Esophagus squamous epithelium (tissue), 5 donors: ENCODE data around the gene UBTD1. TPM values are rescaled to one million over a fixed set of nuclear protein-coding genes. Genes with fewer than 3 reads are reported as not detected.

Experiments
- DNase-seq: peaks from one replicate; lab custom pipeline; 2025; lab: John Stamatoyannopoulos, UW
- H3K27ac ChIP-seq, 4 donors: fragments of 200-600 bp; sonication (generic); one replicate each; pipeline ENCODE4 v1.5.1; 2016 to 2019; ENCODE audit warnings: mild to moderate bottlenecking in 1 of 4
- H3K27me3 ChIP-seq, 4 donors: fragments of 200-600 bp; sonication (generic); 1 replicate in 3 of 4; 2 replicates in 1 of 4; pipeline versions ENCODE4 v1.5.1 to v1.6.0; 2017 to 2021; ENCODE audit warnings: antibody characterized with exemption in 1 of 4
- H3K36me3 ChIP-seq, 3 donors: fragments of 200-600 bp; sonication (generic); one replicate each; pipeline ENCODE4 v1.5.1; 2016 to 2019
- H3K4me1 ChIP-seq, 3 donors: fragments of 200-600 bp; sonication (generic); one replicate each; pipeline ENCODE4 v1.5.1; 2017 to 2019
- H3K4me3 ChIP-seq, 4 donors: fragments of 200-600 bp; sonication (generic); 1 replicate in 3 of 4; 2 replicates in 1 of 4; pipeline ENCODE4 v1.5.1; 2016 to 2019; ENCODE audit warnings: mild to moderate bottlenecking in 2 of 4, moderate library complexity in 1 of 4
- H3K9me3 ChIP-seq, 3 donors: fragments of 200-600 bp; sonication (generic); one replicate each; pipeline ENCODE4 v1.5.1; 2016 to 2019
- POLR2A ChIP-seq, 4 donors: fragments of 450-650 bp; IDR thresholded peaks; one replicate each; pipeline ENCODE4 v1.6.1; 2017; ENCODE audit warnings: antibody characterized with exemption in 4 of 4, mild to moderate bottlenecking in 4 of 4, moderate library complexity in 3 of 4
- WGBS, 2 donors: methylation state at CpG; one replicate each; pipeline ENCODE4 v1.1.5; 2018; 5-methylcytosine and 5-hydroxymethylcytosine counted together
- intact Hi-C: fragments of 100-400 bp; cut with DNase I; formaldehyde crosslinking; loops from one replicate; pipeline ENCODE4 v1.15.0; 2022
- total RNA-seq, 4 donors: library from RNA; depleted of rRNA; stranded (reverse); fragments of >200 nt; gene quantifications; one replicate each; pipeline ENCODE4 v1.1.0, GENCODE V29; 2016
- TF ChIP-seq, protein P1 (sequence below), 6 experiments: fragments of 450-650 bp in 4 of 6; fragments of 200-600 bp in 2 of 6; sonication (generic) in 2 of 6; IDR thresholded peaks; one replicate each; pipeline ENCODE4 v1.5.1; 2016 to 2019; ENCODE audit warnings: antibody characterized with exemption in 6 of 6, mild to moderate bottlenecking in 4 of 6, moderate library complexity in 4 of 6
- donor health status: DM: yes; HTN: yes; CAD: no.

UBTD1 gene
- total RNA-seq, 4 donors from 2014 or later: 4.3 to 8.5 (median 5.8) TPM

- 48 to 59% methylated on average over 10 of the region's 14 CpGs for WGBS, 2 donors
- no peak for TF ChIP-seq POLR2A (IDR thresholded peaks at IDR 0.05)
- TF ChIP-seq, protein P1, sequence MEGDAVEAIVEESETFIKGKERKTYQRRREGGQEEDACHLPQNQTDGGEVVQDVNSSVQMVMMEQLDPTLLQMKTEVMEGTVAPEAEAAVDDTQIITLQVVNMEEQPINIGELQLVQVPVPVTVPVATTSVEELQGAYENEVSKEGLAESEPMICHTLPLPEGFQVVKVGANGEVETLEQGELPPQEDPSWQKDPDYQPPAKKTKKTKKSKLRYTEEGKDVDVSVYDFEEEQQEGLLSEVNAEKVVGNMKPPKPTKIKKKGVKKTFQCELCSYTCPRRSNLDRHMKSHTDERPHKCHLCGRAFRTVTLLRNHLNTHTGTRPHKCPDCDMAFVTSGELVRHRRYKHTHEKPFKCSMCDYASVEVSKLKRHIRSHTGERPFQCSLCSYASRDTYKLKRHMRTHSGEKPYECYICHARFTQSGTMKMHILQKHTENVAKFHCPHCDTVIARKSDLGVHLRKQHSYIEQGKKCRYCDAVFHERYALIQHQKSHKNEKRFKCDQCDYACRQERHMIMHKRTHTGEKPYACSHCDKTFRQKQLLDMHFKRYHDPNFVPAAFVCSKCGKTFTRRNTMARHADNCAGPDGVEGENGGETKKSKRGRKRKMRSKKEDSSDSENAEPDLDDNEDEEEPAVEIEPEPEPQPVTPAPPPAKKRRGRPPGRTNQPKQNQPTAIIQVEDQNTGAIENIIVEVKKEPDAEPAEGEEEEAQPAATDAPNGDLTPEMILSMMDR (IDR thresholded peaks at IDR 0.05): no peak
- Histone ChIP-seq H3K4me3 (peak overlapping the region in 1 of 4 donors; percentile 18), H3K36me3 (no peaks in the 10 kb centered on the region), H3K9me3 (no peaks in the 10 kb centered on the region), H3K27ac (no peak overlapping the region), H3K27me3 (no peaks in the 10 kb centered on the region), H3K4me1 (peaks cover 0 to 20% (median 0%) of the 10 kb centered on the region in 3 donors)
- no peak for DNase-seq
- intact Hi-C loops: no loop called here
Observed at GRCh38 chr10:97529685-97530465, 31.2 kb downstream of the UBTD1 start.

- Histone ChIP-seq H3K4me1 (peaks cover 0 to 20% (median 0%) of the 10 kb centered on the region in 3 donors), H3K36me3 (no peaks in the 10 kb centered on the region), H3K27me3 (no peaks in the 10 kb centered on the region), H3K4me3 (no peak overlapping the region), H3K9me3 (no peaks in the 10 kb centered on the region), H3K27ac (no peak overlapping the region)
- intact Hi-C loops: no loop called here
- 90 to 91% methylated on average over 7 to 8 of the region's 10 CpGs for WGBS, 2 donors
- TF ChIP-seq, protein P1 (IDR thresholded peaks at IDR 0.05): no peak
- no peak for TF ChIP-seq POLR2A (IDR thresholded peaks at IDR 0.05)
- no peak for DNase-seq
Observed at GRCh38 chr10:97531401-97531986, 32.8 kb downstream of the UBTD1 start.

DNA sequence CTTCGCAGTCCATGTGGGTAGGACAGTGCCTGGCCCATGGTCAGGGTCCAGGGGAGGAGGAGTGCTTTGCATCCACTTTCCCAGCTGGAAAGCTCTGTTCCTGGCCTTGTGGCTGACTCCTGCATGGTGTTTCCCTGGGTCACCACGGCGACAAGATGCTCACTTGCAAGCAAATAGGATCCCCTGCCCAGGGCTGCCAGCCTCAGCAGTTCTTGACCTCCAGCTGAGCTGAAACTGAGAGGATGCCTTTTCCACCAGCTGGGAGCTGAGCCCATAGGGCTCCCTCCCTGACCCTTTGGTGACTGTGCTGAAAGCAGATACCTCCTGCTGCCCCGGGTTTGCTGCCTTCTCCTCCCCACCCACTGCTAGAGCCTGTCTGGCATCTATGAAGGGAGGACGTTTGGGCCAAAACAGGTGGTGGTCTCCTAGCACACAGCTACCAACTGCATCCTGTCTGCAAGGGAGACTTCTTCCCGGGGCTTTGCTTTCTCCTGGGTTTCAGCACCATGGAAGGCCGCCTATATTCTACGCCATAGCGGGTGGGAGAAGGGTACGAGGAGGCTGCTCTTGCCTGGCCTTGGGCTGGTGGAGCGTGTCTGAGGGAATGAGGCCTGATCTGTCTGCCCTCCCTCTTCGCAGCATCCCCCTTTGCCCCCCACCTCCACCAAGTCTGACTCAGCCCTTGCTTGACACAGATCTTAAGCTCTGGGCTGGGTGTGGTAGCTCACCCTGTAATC is 34.4 kb downstream of the UBTD1 start:
- no peak for TF ChIP-seq POLR2A (IDR thresholded peaks at IDR 0.05)
- TF ChIP-seq, protein P1 (IDR thresholded peaks at IDR 0.05): no peak
- intact Hi-C loops: no loop called here
- WGBS, 2 donors: 67 to 84% methylated on average over 6 to 10 of the region's 12 CpGs
- Histone ChIP-seq H3K4me3 (no peak overlapping the region), H3K36me3 (no peaks in the 10 kb centered on the region), H3K9me3 (no peaks in the 10 kb centered on the region), H3K4me1 (peaks cover 0 to 22% (median 0%) of the 10 kb centered on the region in 3 donors), H3K27ac (no peak overlapping the region), H3K27me3 (no peaks in the 10 kb centered on the region)
- DNase-seq: no peak

DNA sequence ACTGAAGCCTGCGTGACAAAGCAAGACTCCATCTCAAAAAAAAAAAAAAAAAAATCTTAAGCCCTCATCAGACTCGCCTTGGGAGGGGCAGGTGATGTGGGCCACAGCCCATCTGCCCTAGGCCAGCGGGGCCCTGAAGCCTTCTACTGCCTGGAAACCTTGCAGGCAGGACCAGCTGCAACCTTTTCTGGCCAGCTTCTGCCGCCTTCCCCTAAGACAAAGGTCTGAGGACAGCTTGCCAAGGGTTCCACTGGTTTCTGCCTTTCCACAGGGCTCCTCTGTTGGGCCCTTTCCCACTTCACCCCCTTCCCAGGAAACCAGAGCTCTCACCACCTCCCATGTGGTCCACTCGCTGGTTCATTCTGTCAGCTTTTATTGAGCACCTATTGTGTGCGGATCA is 35.2 kb downstream of the UBTD1 start:
- TF ChIP-seq, protein P1 (IDR thresholded peaks at IDR 0.05): no peak
- no peak for TF ChIP-seq POLR2A (IDR thresholded peaks at IDR 0.05)
- Histone ChIP-seq H3K36me3 (no peaks in the 10 kb centered on the region), H3K4me1 (peaks cover 4 to 30% (median 7%) of the 10 kb centered on the region in 3 donors), H3K4me3 (no peak overlapping the region), H3K27me3 (no peaks in the 10 kb centered on the region), H3K27ac (no peak overlapping the region), H3K9me3 (no peaks in the 10 kb centered on the region)
- no peak for DNase-seq
- WGBS, 2 donors: 74 to 76% methylated on average over 5 to 6 of the region's 6 CpGs
- intact Hi-C loops: no loop called here
